Measurements from ENCODE around the gene SFT2D2. TPM values are rescaled to one million over a fixed set of nuclear protein-coding genes. Genes with fewer than 3 reads are reported as not detected.

Gene SFT2D2
- 36.8 TPM for total RNA-seq (ENCODE audit: unreplicated experiment)
- long read RNA-seq = 0 reads

DNA sequence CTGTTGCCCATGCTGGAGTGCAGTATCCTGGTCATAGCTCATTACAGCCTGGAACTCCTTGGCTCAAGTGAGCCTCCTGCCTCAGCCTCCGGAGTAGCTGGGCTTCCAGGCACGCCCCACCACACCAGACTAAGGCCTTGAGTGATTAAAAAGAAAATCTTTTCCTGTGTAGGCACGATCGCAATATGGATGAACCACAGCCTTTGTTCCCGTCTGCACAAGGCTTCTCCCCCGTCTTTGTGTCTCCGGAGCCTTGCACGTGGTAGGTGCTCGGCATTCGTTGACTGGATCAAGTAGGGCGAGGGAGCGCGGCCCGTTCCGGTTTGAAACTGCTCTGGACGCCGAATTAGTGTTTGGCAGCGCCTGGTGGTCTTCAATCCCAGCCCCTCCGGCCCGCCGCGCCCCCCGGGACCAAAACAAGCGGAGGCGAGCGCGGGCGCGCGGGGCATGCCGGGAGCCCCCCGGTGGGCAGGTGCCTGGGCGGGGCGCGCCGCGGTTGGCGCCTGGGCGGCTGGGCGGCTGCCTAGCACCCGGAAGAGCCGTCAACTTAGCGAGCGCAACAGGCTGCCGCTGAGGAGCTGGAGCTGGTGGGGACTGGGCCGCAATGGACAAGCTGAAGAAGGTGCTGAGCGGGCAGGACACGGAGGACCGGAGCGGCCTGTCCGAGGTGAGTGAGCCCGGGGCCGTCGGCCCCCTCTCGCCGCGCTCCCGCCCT lies at the start of gene SFT2D2:
SFT2D2 (plus strand) TSS at position 529 of the 715 bp plus-strand sequence; CDS start at position 605, 76 bp downstream.
- H3K27ac Mint-ChIP-seq (ENCODE audit: unreplicated experiment) = peak within 1 kb of the TSS; percentile 45
- H3K27me3 Mint-ChIP-seq (ENCODE audit: unreplicated experiment) = peaks cover 7% of the 10 kb centered on the region
- peak within 1 kb of the TSS; percentile 97 for H3K4me3 Mint-ChIP-seq (ENCODE audit: unreplicated experiment)
- TF ChIP-seq, protein P1, sequence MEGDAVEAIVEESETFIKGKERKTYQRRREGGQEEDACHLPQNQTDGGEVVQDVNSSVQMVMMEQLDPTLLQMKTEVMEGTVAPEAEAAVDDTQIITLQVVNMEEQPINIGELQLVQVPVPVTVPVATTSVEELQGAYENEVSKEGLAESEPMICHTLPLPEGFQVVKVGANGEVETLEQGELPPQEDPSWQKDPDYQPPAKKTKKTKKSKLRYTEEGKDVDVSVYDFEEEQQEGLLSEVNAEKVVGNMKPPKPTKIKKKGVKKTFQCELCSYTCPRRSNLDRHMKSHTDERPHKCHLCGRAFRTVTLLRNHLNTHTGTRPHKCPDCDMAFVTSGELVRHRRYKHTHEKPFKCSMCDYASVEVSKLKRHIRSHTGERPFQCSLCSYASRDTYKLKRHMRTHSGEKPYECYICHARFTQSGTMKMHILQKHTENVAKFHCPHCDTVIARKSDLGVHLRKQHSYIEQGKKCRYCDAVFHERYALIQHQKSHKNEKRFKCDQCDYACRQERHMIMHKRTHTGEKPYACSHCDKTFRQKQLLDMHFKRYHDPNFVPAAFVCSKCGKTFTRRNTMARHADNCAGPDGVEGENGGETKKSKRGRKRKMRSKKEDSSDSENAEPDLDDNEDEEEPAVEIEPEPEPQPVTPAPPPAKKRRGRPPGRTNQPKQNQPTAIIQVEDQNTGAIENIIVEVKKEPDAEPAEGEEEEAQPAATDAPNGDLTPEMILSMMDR (IDR thresholded peaks at IDR 0.05; ENCODE audit: unreplicated experiment) = no peak
- peak; percentile 64 for DNase-seq (ENCODE audit: low spot score)
- H3K4me1 Mint-ChIP-seq (ENCODE audit: unreplicated experiment) = peaks cover 16% of the 10 kb centered on the region
- H3K36me3 Mint-ChIP-seq (ENCODE audit: low read depth, unreplicated experiment) = peaks cover 7% of the 10 kb centered on the region
- no peaks in the 10 kb centered on the region for H3K9me3 Mint-ChIP-seq (ENCODE audit: unreplicated experiment)

GRCh38 chr1:168178227-168178637 lies 47.6 kb upstream of the SFT2D2 start:
- no peak for DNase-seq (ENCODE audit: low spot score)
- TF ChIP-seq, protein P1 (IDR thresholded peaks at IDR 0.05; ENCODE audit: unreplicated experiment) = no peak
- no peak overlapping the region for H3K27ac Mint-ChIP-seq (ENCODE audit: unreplicated experiment)
- no peaks in the 10 kb centered on the region for H3K9me3 Mint-ChIP-seq (ENCODE audit: unreplicated experiment)
- no peak overlapping the region for H3K4me3 Mint-ChIP-seq (ENCODE audit: unreplicated experiment)
- H3K27me3 Mint-ChIP-seq (ENCODE audit: unreplicated experiment) = peaks cover 2% of the 10 kb centered on the region
- H3K4me1 Mint-ChIP-seq (ENCODE audit: unreplicated experiment) = no peaks in the 10 kb centered on the region
- H3K36me3 Mint-ChIP-seq (ENCODE audit: low read depth, unreplicated experiment) = no peaks in the 10 kb centered on the region

DNA sequence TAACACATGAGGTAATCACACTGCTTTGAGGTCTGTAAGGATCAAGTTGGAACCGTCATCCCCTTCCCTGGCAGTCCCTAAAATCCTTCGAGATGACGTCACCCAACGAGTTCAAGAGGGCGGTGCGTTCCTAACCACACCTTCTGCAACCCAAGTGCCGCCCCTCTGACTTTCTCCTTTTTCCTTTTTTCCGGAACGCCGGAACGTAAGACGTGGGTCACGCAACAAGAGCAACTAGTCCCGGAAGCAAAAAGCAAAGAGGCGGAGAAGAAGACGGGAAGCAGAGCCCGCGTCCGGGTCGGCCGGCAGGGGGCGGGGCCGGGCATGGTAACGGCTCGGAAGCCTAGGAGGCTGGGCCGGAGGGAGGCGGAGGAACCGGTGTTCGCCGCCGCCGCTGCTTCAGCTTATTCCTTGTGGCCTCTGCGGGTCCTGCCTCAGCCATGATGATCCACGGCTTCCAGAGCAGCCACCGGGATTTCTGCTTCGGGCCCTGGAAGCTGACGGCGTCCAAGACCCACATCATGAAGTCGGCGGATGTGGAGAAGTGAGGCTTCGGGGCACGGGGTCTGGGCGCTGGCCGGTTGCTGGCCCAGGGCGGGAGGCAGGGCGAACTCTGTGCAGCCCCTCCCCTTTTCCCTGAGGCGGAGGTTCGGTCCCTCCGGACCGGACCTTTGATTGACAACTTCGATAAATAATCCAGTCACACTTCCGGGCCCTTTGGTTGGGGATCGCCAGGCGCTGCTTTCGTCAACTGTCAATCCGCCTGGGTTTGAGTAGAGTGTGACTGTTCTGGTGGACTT lies 47.0 kb upstream of the SFT2D2 start, which contains the start of gene TIPRL:
TIPRL (plus strand) TSS at position 325 of the 800 bp plus-strand sequence; CDS start at position 441, 116 bp downstream.
- H3K36me3 Mint-ChIP-seq (ENCODE audit: low read depth, unreplicated experiment) = no peaks in the 10 kb centered on the region
- peak; percentile 98 for DNase-seq (ENCODE audit: low spot score)
- no peak within 1 kb of the TSS for H3K27ac Mint-ChIP-seq (ENCODE audit: unreplicated experiment)
- H3K9me3 Mint-ChIP-seq (ENCODE audit: unreplicated experiment) = no peaks in the 10 kb centered on the region
- TF ChIP-seq, protein P1 (IDR thresholded peaks at IDR 0.05; ENCODE audit: unreplicated experiment) = peak; percentile 92
- no peaks in the 10 kb centered on the region for H3K27me3 Mint-ChIP-seq (ENCODE audit: unreplicated experiment)
- no peak within 1 kb of the TSS for H3K4me3 Mint-ChIP-seq (ENCODE audit: unreplicated experiment)
- no peaks in the 10 kb centered on the region for H3K4me1 Mint-ChIP-seq (ENCODE audit: unreplicated experiment)

DNA sequence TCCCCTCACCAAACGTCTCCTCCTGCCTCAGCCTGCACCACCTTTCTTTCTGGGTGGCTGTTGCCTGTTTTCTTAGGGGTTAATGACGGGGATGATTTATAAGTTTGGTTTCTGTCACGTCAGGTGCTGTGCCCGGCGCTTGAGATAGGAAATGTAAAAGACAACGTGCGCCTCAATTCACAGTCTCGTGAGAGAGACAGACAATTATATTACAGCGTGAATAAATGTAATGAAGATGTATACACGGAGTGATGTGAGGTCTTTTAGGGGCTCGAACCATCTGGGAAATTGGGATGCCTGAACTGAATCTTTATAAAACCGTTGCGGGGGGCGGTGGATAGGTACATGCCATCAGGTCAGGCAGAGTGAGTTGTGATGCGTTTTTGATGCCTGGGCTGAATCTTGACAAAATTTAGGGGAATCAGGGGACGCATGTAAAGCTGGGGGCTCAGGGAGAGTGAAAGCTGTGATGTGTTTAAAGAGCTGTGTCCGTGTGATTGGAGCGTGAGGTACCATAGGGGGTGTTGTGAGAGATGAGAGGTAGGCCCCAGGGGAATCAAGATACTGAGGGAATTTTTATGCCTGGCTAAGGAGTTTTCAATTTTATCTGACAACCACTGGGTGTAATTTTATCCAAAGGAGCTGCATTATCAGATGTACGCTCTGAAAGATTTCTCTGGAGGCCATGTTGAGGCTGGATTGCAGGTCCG lies 46.2 kb upstream of the SFT2D2 start:
- no peak overlapping the region for H3K4me3 Mint-ChIP-seq (ENCODE audit: unreplicated experiment)
- TF ChIP-seq, protein P1 (IDR thresholded peaks at IDR 0.05; ENCODE audit: unreplicated experiment) = no peak
- no peak for DNase-seq (ENCODE audit: low spot score)

More for the DNA sequence above, 46.2 kb upstream of the SFT2D2 start:
- Mint-ChIP-seq H3K4me1 (ENCODE audit: unreplicated experiment) (no peaks in the 10 kb centered on the region), H3K36me3 (ENCODE audit: low read depth, unreplicated experiment) (no peaks in the 10 kb centered on the region), H3K27me3 (ENCODE audit: unreplicated experiment) (no peaks in the 10 kb centered on the region), H3K27ac (ENCODE audit: unreplicated experiment) (no peak overlapping the region), H3K9me3 (ENCODE audit: unreplicated experiment) (no peaks in the 10 kb centered on the region)
